SK-N-SH (cell line): Measurements from ENCODE around the gene KIF13A. TPM values are rescaled to one million over a fixed set of nuclear protein-coding genes. Genes with fewer than 3 reads are reported as not detected.

Source experiments
- CTCF ChIA-PET: fragments of 300-600, 350-600 bp; formaldehyde crosslinking; extraction: SDS; loops from one replicate; lab custom pipeline; 2021; lab: Yijun Ruan, JAX
- POLR2A ChIA-PET: fragments of 350-600 bp; sonication (Branson Sonifier 250); formaldehyde crosslinking; extraction: SDS; loops from one replicate; lab custom pipeline; 2020; ENCODE audit warnings: antibody characterized with exemption, inconsistent platforms; lab: Yijun Ruan, JAX
- DNase-seq: peaks from one replicate; pipeline ENCODE4 v3.0.0; 2012
- H2AFZ ChIP-seq: fragments of 200-600 bp; sonication (generic); 2 replicates; pipeline ENCODE4 v1.8.1; 2016; ENCODE audit warnings: antibody characterized with exemption, mild to moderate bottlenecking, low read depth
- H3F3A ChIP-seq: fragments of 200-600 bp; sonication (generic); replicated peaks from 2 replicates; pipeline ENCODE3; 2016; ENCODE audit warnings: antibody characterized with exemption, mild to moderate bottlenecking; ENCODE audit not compliant: insufficient read depth
- H3K27ac ChIP-seq, 2 experiments: fragments of 200-500 bp in 1 of 2; fragments of 200-600 bp in 1 of 2; sonication (Bioruptor generic) in 1 of 2; sonication (generic), shearing (Covaris generic) in 1 of 2; 2 replicates each; pipeline versions ENCODE4 v1.5.1 to v1.6.1; 2014 to 2016; ENCODE audit warnings: low read depth in 2 of 2, inconsistent platforms in 1 of 2, low read length in 1 of 2, mild to moderate bottlenecking in 1 of 2, mixed read lengths in 1 of 2
- H3K27me3 ChIP-seq: fragments of 200-600 bp; sonication (generic), shearing (Covaris generic); 2 replicates; pipeline ENCODE4 v1.6.1; 2016; ENCODE audit warnings: mixed run types; ENCODE audit not compliant: insufficient read depth
- H3K36me3 ChIP-seq, 2 experiments: fragments of 200-500 bp in 1 of 2; fragments of 200-600 bp in 1 of 2; sonication (Bioruptor generic) in 1 of 2; sonication (generic) in 1 of 2; replicated peaks in 1 of 2; 2 replicates each; pipeline versions ENCODE3 to v1.5.1; 2014 to 2016; ENCODE audit warnings: low read length in 1 of 2, mild to moderate bottlenecking in 1 of 2; ENCODE audit not compliant: insufficient read depth in 2 of 2, control insufficient read depth in 1 of 2
- H3K4me1 ChIP-seq, 2 experiments: fragments of 200-500 bp in 1 of 2; fragments of 200-600 bp in 1 of 2; sonication (Bioruptor generic) in 1 of 2; sonication (generic), shearing (Covaris generic) in 1 of 2; 2 replicates each; pipeline versions ENCODE4 v1.5.1 to v1.6.1; 2014 to 2016; ENCODE audit warnings: low read depth in 1 of 2, low read length in 1 of 2, mixed run types in 1 of 2; ENCODE audit not compliant: insufficient read depth in 2 of 2, control insufficient read depth in 1 of 2
- H3K4me2 ChIP-seq: fragments of 200-600 bp; sonication (generic), shearing (Covaris generic); 2 replicates; pipeline ENCODE4 v1.6.1; 2017; ENCODE audit warnings: mixed run types
- H3K4me3 ChIP-seq, 2 experiments: fragments of 200-500 bp in 1 of 2; fragments of 200-600 bp in 1 of 2; sonication (Bioruptor generic) in 1 of 2; sonication (generic), shearing (Covaris generic) in 1 of 2; 2 replicates each; pipeline versions ENCODE4 v1.5.1 to v1.8.1; 2014 to 2016; ENCODE audit warnings: low read depth in 2 of 2, inconsistent platforms in 1 of 2, low read length in 1 of 2, mild to moderate bottlenecking in 1 of 2, mixed read lengths in 1 of 2, moderate library complexity in 1 of 2
- H3K79me2 ChIP-seq: fragments of 200-600 bp; sonication (generic); 2 replicates; pipeline ENCODE4 v1.8.1; 2017; ENCODE audit warnings: mild to moderate bottlenecking; ENCODE audit not compliant: insufficient read depth
- H3K9ac ChIP-seq: fragments of 200-600 bp; sonication (generic); 2 replicates; pipeline ENCODE4 v1.6.1; 2017; ENCODE audit warnings: mixed run types
- H3K9me2 ChIP-seq: fragments of 200-600 bp; sonication (generic); 2 replicates; pipeline ENCODE4 v1.6.1; 2017; ENCODE audit warnings: mixed run types
- H3K9me3 ChIP-seq: fragments of 200-600 bp; sonication (generic); 2 replicates; pipeline ENCODE4 v1.6.1; 2017; ENCODE audit warnings: mixed run types, mild to moderate bottlenecking, moderate library complexity
- H4K20me1 ChIP-seq: fragments of 200-600 bp; sonication (generic); 2 replicates; pipeline ENCODE4 v1.6.1; 2017; ENCODE audit warnings: mild to moderate bottlenecking, mixed run types; ENCODE audit not compliant: insufficient read depth
- FOSL2 ChIP-seq: IDR thresholded peaks from 2 replicates; pipeline ENCODE4 v1.4.0; 2012; ENCODE audit warnings: low read depth, mild to moderate bottlenecking, moderate library complexity, borderline replicate concordance
- FOXJ3 ChIP-seq: sonication (generic); formaldehyde crosslinking; IDR thresholded peaks from 2 replicates; pipeline ENCODE4 v1.5.1; 2020; ENCODE audit warnings: mild to moderate bottlenecking, missing genetic modification reagents
- FOXM1 ChIP-seq: IDR thresholded peaks from 2 replicates; pipeline ENCODE4 v1.4.0; 2012; ENCODE audit warnings: low read depth, mild to moderate bottlenecking
- JUND ChIP-seq: IDR thresholded peaks from 2 replicates; pipeline ENCODE4 v1.4.0; 2012
- MEF2A ChIP-seq: IDR thresholded peaks from 2 replicates; pipeline ENCODE4 v1.4.0; 2012; ENCODE audit warnings: low read depth, borderline replicate concordance
- MXI1 ChIP-seq: IDR thresholded peaks from 2 replicates; pipeline ENCODE4 v1.6.1; 2012; ENCODE audit warnings: mild to moderate bottlenecking, low read depth, low read length, improper control_type of control experiment
- NRF1 ChIP-seq: IDR thresholded peaks from 2 replicates; pipeline ENCODE4 v1.6.1; 2012; ENCODE audit warnings: low read depth, mild to moderate bottlenecking, low read length
- TCF12 ChIP-seq: IDR thresholded peaks from 2 replicates; pipeline ENCODE4 v1.4.0; 2012
- WGBS: methylation state at CpG from one replicate; pipeline ENCODE4 v1.1.6; 2017; ENCODE audit warnings: low lambda C conversion rate; 5-methylcytosine and 5-hydroxymethylcytosine counted together
- polyA plus RNA-seq, 3 experiments: library from polyadenylated mRNA; depleted of rRNA; stranded (reverse); fragments of >200 nt; gene quantifications; 2 replicates each; pipeline ENCODE4 v1.2.3, GENCODE V29; 2012
- TF ChIP-seq, protein P1 (sequence below): fragments of 150-350 bp; IDR thresholded peaks from 2 replicates; pipeline ENCODE4 v1.6.1; 2016; ENCODE audit warnings: mild to moderate bottlenecking, low read depth, low read length
- TF ChIP-seq, protein P2 (sequence below): IDR thresholded peaks from 2 replicates; pipeline ENCODE4; 2012
- TF ChIP-seq, protein P3 (sequence below): IDR thresholded peaks from 2 replicates; pipeline ENCODE4 v1.4.0; 2012; ENCODE audit warnings: low read depth, borderline replicate concordance
- TF ChIP-seq, protein P4 (sequence below): fragments of 200-600 bp; sonication (generic); IDR thresholded peaks from 2 replicates; pipeline ENCODE4 v1.6.1; 2017; ENCODE audit warnings: antibody characterized with exemption, mild to moderate bottlenecking, moderate library complexity

Gene KIF13A
- polyA plus RNA-seq, 1 of the 3 experiments (the other 2 are of a cell fraction), result 18.2 TPM

DNA sequence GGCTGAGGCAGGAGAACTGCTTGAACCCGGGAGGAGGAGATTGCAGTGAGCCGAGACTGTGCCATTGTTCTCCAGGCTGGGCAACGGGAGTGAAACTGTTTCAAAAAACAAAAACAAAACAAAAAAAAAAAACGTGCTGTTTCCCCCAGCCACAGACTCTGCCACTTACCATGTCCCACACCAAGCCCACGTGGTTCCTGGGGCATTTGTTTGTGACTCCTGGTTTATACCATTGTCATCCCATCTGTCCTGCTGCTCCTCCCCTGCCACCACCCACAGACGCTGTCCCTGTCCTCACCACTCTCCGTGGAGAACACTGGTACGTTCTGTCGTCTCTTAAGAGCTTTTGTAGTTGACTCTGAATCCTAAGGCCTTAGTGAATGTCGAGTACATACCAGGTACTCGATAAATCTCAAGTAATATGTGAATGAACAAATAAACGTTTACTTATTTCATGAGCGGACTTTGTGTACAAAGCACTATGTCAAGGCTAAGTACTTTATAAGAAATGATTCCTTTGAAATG, 48.0 kb upstream of the KIF13A start:
- Histone ChIP-seq H3K79me2 (no peaks in the 10 kb centered on the region), H3K4me2 (no peak overlapping the region), H3K9ac (no peak overlapping the region), H3K9me2 (no peaks in the 10 kb centered on the region), H4K20me1 (no peaks in the 10 kb centered on the region), H2AFZ (no peak overlapping the region), H3F3A (no peaks in the 10 kb centered on the region), H3K4me1 (no peaks in the 10 kb centered on the region), H3K27ac (no peak overlapping the region), H3K9me3 (no peaks in the 10 kb centered on the region), H3K4me3 (no peak overlapping the region), H3K27me3 (no peaks in the 10 kb centered on the region), H3K36me3 (no peaks in the 10 kb centered on the region)
- CTCF ChIA-PET, result interaction anchor here (1.3 kb wide), 1 partner anchor 12 kb away, joined by 3 read pairs; no protein-coding TSS in a partner anchor
- WGBS, result 79% methylated on average over 13 of the region's 13 CpGs
- POLR2A ChIA-PET, result no interaction called here
- DNase-seq, result no peak
- TF ChIP-seq, protein P1, sequence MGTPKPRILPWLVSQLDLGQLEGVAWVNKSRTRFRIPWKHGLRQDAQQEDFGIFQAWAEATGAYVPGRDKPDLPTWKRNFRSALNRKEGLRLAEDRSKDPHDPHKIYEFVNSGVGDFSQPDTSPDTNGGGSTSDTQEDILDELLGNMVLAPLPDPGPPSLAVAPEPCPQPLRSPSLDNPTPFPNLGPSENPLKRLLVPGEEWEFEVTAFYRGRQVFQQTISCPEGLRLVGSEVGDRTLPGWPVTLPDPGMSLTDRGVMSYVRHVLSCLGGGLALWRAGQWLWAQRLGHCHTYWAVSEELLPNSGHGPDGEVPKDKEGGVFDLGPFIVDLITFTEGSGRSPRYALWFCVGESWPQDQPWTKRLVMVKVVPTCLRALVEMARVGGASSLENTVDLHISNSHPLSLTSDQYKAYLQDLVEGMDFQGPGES, result no peak
- TF ChIP-seq, protein P2, sequence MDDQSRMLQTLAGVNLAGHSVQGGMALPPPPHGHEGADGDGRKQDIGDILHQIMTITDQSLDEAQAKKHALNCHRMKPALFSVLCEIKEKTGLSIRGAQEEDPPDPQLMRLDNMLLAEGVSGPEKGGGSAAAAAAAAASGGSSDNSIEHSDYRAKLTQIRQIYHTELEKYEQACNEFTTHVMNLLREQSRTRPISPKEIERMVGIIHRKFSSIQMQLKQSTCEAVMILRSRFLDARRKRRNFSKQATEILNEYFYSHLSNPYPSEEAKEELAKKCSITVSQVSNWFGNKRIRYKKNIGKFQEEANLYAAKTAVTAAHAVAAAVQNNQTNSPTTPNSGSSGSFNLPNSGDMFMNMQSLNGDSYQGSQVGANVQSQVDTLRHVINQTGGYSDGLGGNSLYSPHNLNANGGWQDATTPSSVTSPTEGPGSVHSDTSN, result no peak
- TF ChIP-seq TCF12 (no peak), MXI1 (no peak), FOXM1 (no peak), FOXJ3 (CRISPR knock-in tag) (no peak), JUND (no peak), NRF1 (no peak), MEF2A (no peak), FOSL2 (no peak)
- TF ChIP-seq, protein P3, sequence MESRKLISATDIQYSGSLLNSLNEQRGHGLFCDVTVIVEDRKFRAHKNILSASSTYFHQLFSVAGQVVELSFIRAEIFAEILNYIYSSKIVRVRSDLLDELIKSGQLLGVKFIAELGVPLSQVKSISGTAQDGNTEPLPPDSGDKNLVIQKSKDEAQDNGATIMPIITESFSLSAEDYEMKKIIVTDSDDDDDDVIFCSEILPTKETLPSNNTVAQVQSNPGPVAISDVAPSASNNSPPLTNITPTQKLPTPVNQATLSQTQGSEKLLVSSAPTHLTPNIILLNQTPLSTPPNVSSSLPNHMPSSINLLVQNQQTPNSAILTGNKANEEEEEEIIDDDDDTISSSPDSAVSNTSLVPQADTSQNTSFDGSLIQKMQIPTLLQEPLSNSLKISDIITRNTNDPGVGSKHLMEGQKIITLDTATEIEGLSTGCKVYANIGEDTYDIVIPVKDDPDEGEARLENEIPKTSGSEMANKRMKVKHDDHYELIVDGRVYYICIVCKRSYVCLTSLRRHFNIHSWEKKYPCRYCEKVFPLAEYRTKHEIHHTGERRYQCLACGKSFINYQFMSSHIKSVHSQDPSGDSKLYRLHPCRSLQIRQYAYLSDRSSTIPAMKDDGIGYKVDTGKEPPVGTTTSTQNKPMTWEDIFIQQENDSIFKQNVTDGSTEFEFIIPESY, result no peak
- TF ChIP-seq, protein P4, sequence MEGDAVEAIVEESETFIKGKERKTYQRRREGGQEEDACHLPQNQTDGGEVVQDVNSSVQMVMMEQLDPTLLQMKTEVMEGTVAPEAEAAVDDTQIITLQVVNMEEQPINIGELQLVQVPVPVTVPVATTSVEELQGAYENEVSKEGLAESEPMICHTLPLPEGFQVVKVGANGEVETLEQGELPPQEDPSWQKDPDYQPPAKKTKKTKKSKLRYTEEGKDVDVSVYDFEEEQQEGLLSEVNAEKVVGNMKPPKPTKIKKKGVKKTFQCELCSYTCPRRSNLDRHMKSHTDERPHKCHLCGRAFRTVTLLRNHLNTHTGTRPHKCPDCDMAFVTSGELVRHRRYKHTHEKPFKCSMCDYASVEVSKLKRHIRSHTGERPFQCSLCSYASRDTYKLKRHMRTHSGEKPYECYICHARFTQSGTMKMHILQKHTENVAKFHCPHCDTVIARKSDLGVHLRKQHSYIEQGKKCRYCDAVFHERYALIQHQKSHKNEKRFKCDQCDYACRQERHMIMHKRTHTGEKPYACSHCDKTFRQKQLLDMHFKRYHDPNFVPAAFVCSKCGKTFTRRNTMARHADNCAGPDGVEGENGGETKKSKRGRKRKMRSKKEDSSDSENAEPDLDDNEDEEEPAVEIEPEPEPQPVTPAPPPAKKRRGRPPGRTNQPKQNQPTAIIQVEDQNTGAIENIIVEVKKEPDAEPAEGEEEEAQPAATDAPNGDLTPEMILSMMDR, result no peak
